Thyroid gland (tissue), 4 donors: Measurements from ENCODE around the gene MAN1B1.

Source experiments
- CTCF ChIP-seq, 6 experiments: fragments of 200-600 bp in 3 of 6; fragments of 450-650 bp in 3 of 6; sonication (generic) in 3 of 6; IDR thresholded peaks; one replicate each; pipeline ENCODE4 v1.5.1; 2016 to 2019; ENCODE audit warnings: antibody characterized with exemption in 6 of 6, mild to moderate bottlenecking in 2 of 6, inconsistent platforms in 1 of 6, moderate library complexity in 1 of 6
- POLR2A ChIP-seq, 2 donors: fragments of 450-650 bp; IDR thresholded peaks; one replicate each; pipeline ENCODE4 v1.6.1; 2017; ENCODE audit warnings: antibody characterized with exemption in 2 of 2, mild to moderate bottlenecking in 2 of 2, moderate library complexity in 1 of 2

DNA sequence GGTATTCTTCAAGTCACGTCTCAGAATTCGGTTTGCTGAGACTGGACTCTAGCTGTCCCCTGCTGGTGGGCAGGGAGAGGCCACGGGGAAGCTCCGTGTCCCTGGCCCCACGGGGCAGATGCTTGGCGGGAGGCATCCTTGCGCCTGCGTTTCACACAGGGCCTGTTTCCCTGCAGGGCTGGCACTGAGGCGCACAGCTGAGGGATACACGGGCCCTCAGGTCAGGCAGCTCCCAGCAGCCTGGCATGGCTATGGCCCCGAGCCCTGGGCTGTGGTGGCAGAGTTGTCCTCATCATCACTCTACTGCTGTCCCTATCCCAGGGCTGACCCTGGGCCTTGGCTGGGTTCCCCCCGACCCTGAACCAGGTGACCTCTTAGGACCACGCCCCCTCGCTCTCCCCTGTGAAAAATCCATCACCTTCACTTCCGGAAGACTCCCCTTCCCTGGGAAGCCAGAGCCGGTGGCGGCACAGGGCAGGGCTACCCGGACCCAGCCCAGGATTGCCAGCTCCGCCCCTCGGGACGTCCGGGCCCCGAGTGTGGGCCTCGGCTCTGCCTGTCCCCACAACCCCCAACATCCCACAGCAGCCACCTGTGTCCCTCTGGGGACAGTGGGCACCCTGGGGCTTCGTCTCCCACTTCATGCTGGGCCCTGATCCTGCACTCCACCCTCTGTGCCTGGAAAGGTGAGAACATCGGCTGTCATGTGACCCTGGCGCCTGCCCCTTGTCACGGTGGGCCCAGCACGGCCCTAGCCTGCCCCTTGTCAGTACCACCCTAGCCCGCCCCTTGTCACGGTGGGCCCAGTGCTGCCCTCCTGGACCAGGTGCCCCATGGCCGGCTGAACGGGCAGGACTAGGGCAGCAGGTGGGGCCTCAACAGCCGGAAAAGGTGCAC, 22.7 kb downstream of the MAN1B1 start:
- TF ChIP-seq CTCF (IDR thresholded peaks at IDR 0.05) (no peak), POLR2A (IDR thresholded peaks at IDR 0.05) (no peak)
